ACC112 (cell line): ENCODE results near the gene TMA16.
"Not testable (repeated sequence)": the region's sequence is repeated elsewhere in the genome, so short reads cannot be mapped to it uniquely, and the experiment has no call there.

ENCODE experiments used
- H2AFZ ChIP-seq: fragments of 200-600 bp; sonication (generic); one replicate; pipeline ENCODE4 v1.6.0; 2017; ENCODE audit warnings: antibody characterized with exemption, low read length; ENCODE audit not compliant: unreplicated experiment
- H3K27ac ChIP-seq: fragments of 200-600 bp; sonication (generic); 2 replicates; pipeline ENCODE4 v1.5.1; 2014; ENCODE audit warnings: low read depth, mild to moderate bottlenecking, antibody characterized with exemption, low read length, moderate library complexity
- H3K27me3 ChIP-seq: fragments of 200-600 bp; sonication (generic); 2 replicates; pipeline ENCODE4 v1.6.1; 2014; ENCODE audit warnings: mild to moderate bottlenecking, antibody characterized with exemption, low read length, moderate library complexity, mixed read lengths; ENCODE audit not compliant: insufficient read depth
- H3K36me3 ChIP-seq: fragments of 200-600 bp; sonication (generic); 2 replicates; pipeline ENCODE4 v1.6.1; 2016; ENCODE audit warnings: mild to moderate bottlenecking, antibody characterized with exemption, low read length, moderate library complexity, mixed read lengths; ENCODE audit not compliant: insufficient read depth
- H3K4me1 ChIP-seq: fragments of 200-600 bp; sonication (generic); one replicate; pipeline ENCODE4 v1.6.1; 2016; ENCODE audit warnings: low read length, mixed read lengths; ENCODE audit not compliant: insufficient read depth, unreplicated experiment, control insufficient read depth
- H3K4me3 ChIP-seq: fragments of 200-600 bp; sonication (generic); 2 replicates; pipeline ENCODE4 v1.5.1; 2014; ENCODE audit warnings: mild to moderate bottlenecking, low read depth, low read length
- H3K79me2 ChIP-seq: fragments of 200-600 bp; sonication (generic); one replicate; pipeline ENCODE4 v1.6.0; 2016; ENCODE audit warnings: low read length; ENCODE audit not compliant: control insufficient read depth, unreplicated experiment, insufficient read depth

TMA16 gene

GRCh38 chr4:163494360-163495241 is at the start of gene TMA16:
TSS of gene TMA16 (plus strand) at chr4:163494690. CDS start at chr4:163494802, 112 bp downstream.
- Histone ChIP-seq H3K79me2 (peaks cover 46% of the 10 kb centered on the region), H3K4me1 (peaks cover 15% of the 10 kb centered on the region), H2AFZ (peak within 1 kb of the TSS; percentile 99), H3K27ac (peak within 1 kb of the TSS; percentile 90), H3K4me3 (peak within 1 kb of the TSS; percentile 99), H3K27me3 (no peaks in the 10 kb centered on the region), H3K36me3 (no peaks in the 10 kb centered on the region; the same call in 1 of the 2 replicates)

- not testable (repeated sequence) for H2AFZ ChIP-seq, H3K27me3 ChIP-seq, H3K4me3 ChIP-seq, H3K27ac ChIP-seq, H3K36me3 ChIP-seq, H3K79me2 ChIP-seq, H3K4me1 ChIP-seq
Measured at GRCh38 chr4:163447023-163447422, 47.5 kb upstream of the TMA16 start.

- Histone ChIP-seq H3K4me1 (no peaks in the 10 kb centered on the region), H2AFZ (no peak overlapping the region), H3K79me2 (no peaks in the 10 kb centered on the region), H3K4me3 (no peak overlapping the region), H3K27ac (no peak overlapping the region), H3K27me3 (peaks cover 9% of the 10 kb centered on the region; the same call in 1 of the 2 replicates), H3K36me3 (no peaks in the 10 kb centered on the region)
Measured at GRCh38 chr4:163447481-163447880, 47.0 kb upstream of the TMA16 start.

GRCh38 chr4:163448540-163449203 is 45.8 kb upstream of the TMA16 start:
- Histone ChIP-seq H3K79me2 (no peaks in the 10 kb centered on the region), H3K4me3 (no peak overlapping the region), H3K27me3 (no peaks in the 10 kb centered on the region), H2AFZ (no peak overlapping the region), H3K4me1 (no peaks in the 10 kb centered on the region), H3K27ac (no peak overlapping the region), H3K36me3 (no peaks in the 10 kb centered on the region)

- no peak overlapping the region for H2AFZ ChIP-seq
- H3K27me3 ChIP-seq, result peaks cover 30% of the 10 kb centered on the region
- no peaks in the 10 kb centered on the region for H3K36me3 ChIP-seq
- no peak overlapping the region for H3K27ac ChIP-seq
- no peaks in the 10 kb centered on the region for H3K4me1 ChIP-seq
- H3K79me2 ChIP-seq, result no peaks in the 10 kb centered on the region
- no peak overlapping the region for H3K4me3 ChIP-seq
Measured at GRCh38 chr4:163462556-163462955, 31.9 kb upstream of the TMA16 start.

GRCh38 chr4:163467082-163467770 is 27.3 kb upstream of the TMA16 start:
- H3K79me2 ChIP-seq, result no peaks in the 10 kb centered on the region

GRCh38 chr4:163470391-163470790 is 24.1 kb upstream of the TMA16 start:
- H3K4me1 ChIP-seq, result no peaks in the 10 kb centered on the region
- H3K27me3 ChIP-seq, result peaks cover 53% of the 10 kb centered on the region
- no peak overlapping the region for H3K27ac ChIP-seq
- H3K36me3 ChIP-seq, result no peaks in the 10 kb centered on the region
- H3K79me2 ChIP-seq, result no peaks in the 10 kb centered on the region
- no peak overlapping the region for H2AFZ ChIP-seq
- H3K4me3 ChIP-seq, result no peak overlapping the region

More at GRCh38 chr4:163467082-163467770, 27.3 kb upstream of the TMA16 start:
- Histone ChIP-seq H3K27ac (no peak overlapping the region), H3K4me3 (no peak overlapping the region), H3K27me3 (peaks cover 54% of the 10 kb centered on the region), H3K4me1 (no peaks in the 10 kb centered on the region), H2AFZ (no peak overlapping the region), H3K36me3 (no peaks in the 10 kb centered on the region)

- no peak overlapping the region for H3K27ac ChIP-seq
- H2AFZ ChIP-seq, result no peak overlapping the region
Measured at GRCh38 chr4:163473130-163473529, 21.4 kb upstream of the TMA16 start.

GRCh38 chr4:163473576-163473975 is 20.9 kb upstream of the TMA16 start, which contains the start of gene TKTL2:
TSS of gene TKTL2 (minus strand) at chr4:163473754. CDS start at chr4:163473734, 20 bp downstream.
- H3K4me3 ChIP-seq, result no peak within 1 kb of the TSS
- H3K36me3 ChIP-seq, result no peaks in the 10 kb centered on the region
- no peaks in the 10 kb centered on the region for H3K4me1 ChIP-seq
- H3K79me2 ChIP-seq, result no peaks in the 10 kb centered on the region
- peaks cover 55% of the 10 kb centered on the region for H3K27me3 ChIP-seq
- no peak within 1 kb of the TSS for H3K27ac ChIP-seq
- H2AFZ ChIP-seq, result no peak within 1 kb of the TSS

More at GRCh38 chr4:163473130-163473529, 21.4 kb upstream of the TMA16 start:
- Histone ChIP-seq H3K27me3 (peaks cover 56% of the 10 kb centered on the region), H3K4me1 (no peaks in the 10 kb centered on the region), H3K36me3 (no peaks in the 10 kb centered on the region), H3K79me2 (no peaks in the 10 kb centered on the region), H3K4me3 (no peak overlapping the region)

GRCh38 chr4:163474027-163474426 is 20.5 kb upstream of the TMA16 start:
- Histone ChIP-seq H3K79me2 (no peaks in the 10 kb centered on the region), H3K27ac (no peak overlapping the region), H3K36me3 (no peaks in the 10 kb centered on the region), H2AFZ (no peak overlapping the region), H3K4me3 (no peak overlapping the region), H3K4me1 (no peaks in the 10 kb centered on the region), H3K27me3 (peaks cover 55% of the 10 kb centered on the region)
